Rectal smooth muscle tissue (tissue), 1 donor: ENCODE results near the gene HMG20B.

Experiments used
- H3K27ac ChIP-seq: one replicate; pipeline ENCODE4 v1.7.0; 2013; ENCODE audit warnings: low read depth, low read length, inconsistent platforms
- H3K27me3 ChIP-seq: one replicate; pipeline ENCODE4 v1.7.0; 2013; ENCODE audit warnings: low read length; ENCODE audit not compliant: control insufficient read depth, insufficient read depth
- H3K36me3 ChIP-seq: one replicate; pipeline ENCODE4 v1.7.0; 2013; ENCODE audit warnings: low read length; ENCODE audit not compliant: control insufficient read depth, insufficient read depth
- H3K4me1 ChIP-seq: one replicate; pipeline ENCODE4 v1.7.0; 2013; ENCODE audit warnings: low read length; ENCODE audit not compliant: control insufficient read depth, insufficient read depth
- H3K4me3 ChIP-seq: one replicate; pipeline ENCODE4 v1.7.0; 2013; ENCODE audit warnings: low read length
- H3K9ac ChIP-seq: one replicate; pipeline ENCODE4 v1.7.0; 2013; ENCODE audit warnings: low read length

The HMG20B gene

DNA sequence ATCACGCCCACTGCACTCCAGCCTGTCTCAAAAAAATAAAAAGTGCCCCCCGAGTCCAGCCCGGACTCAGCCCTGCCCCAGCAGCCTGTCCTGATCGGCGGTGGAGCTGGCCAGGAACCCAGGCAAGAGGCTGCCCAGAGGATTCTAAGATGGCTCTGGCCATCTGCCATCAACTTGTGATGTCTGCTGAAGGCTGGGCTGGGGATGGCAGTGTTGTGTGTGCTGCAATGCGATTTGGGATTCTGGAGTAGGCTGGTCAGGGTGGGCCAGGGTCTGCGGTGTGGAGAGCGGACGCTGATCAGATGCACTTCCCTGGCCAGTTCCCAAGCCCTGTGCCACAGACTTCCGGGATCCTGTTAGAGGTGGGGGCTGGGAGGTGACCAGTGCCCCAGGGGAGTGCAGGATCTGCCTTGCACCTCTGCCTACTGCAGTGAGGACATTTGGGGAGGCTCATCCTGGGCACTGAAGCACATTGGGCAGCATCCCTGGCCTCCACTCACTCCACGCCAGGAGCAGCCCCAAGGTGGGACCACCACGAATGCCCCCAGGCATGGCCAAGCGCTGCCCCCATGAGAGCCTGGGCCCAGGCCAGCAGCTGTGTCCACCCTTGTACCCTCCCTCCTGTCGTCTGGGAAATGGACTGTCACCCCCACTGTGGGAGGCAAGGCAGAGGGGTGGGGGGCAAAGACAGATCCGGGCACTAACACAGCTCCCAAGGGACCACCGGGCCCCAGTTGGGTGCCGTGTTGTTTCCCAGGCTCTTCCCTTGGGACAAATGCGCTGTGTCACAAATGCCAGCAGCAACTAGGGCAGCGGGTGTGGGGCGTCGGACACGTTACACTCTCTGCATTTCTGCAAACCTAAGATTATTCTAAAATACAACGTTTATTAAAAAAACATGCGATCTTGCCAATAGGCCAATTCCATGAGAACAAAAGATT, 37.3 kb downstream of the HMG20B start:
- Histone ChIP-seq H3K4me3 (no peak overlapping the region), H3K36me3 (peaks cover 9% of the 10 kb centered on the region), H3K27me3 (no peaks in the 10 kb centered on the region), H3K4me1 (peaks cover 10% of the 10 kb centered on the region), H3K27ac (no peak overlapping the region), H3K9ac (no peak overlapping the region)

DNA sequence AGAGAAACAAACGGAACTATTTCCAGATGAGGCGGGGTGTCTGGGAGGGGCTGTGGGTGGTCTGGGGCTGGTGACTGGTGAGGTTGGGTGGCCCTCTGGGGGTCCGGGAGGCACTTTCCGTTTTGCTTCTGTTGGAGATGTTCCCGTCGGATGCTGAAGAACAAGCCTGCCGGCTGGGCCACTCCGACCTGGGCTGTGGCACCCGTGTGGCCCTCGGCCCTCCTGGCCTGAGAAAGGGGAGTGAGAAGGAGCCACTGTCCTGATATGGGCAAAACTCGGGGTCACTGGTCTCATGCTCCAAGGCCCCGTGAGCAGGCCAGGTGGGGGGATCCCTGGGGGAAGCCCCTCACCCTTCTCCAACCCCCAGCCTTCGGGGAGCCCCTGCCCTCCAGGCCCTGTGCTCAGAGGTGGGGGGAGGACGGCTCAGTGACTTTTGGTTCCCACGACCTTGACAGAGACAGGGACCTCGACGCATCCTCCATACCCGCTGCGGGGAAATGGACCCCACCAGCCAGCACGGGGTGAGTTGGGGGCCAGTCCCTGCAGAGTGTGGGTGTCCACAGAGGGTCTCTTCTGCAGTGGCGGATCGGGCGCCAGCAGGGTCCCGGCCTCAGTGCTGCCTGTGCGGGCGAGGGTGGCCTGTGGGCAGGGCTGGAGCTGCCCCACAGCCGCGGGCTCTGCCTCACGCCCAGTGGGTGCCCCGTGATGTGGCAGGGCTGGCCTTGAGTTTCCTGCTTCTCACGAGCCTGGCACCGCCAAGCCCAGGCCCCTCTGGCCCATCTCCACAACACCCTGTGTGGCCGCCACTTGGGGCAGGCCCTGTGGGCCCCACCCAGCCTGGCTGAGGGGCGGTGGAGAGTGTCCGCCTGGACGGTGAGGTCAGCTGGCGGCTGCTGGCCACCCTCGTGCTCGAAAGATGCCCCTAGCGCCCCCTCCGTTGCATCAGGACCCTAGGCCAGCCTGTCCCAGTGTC, 38.3 kb downstream of the HMG20B start:
- Histone ChIP-seq H3K4me1 (peaks cover 10% of the 10 kb centered on the region), H3K36me3 (peaks cover 9% of the 10 kb centered on the region), H3K27ac (no peak overlapping the region), H3K9ac (no peak overlapping the region), H3K27me3 (no peaks in the 10 kb centered on the region), H3K4me3 (no peak overlapping the region)

DNA sequence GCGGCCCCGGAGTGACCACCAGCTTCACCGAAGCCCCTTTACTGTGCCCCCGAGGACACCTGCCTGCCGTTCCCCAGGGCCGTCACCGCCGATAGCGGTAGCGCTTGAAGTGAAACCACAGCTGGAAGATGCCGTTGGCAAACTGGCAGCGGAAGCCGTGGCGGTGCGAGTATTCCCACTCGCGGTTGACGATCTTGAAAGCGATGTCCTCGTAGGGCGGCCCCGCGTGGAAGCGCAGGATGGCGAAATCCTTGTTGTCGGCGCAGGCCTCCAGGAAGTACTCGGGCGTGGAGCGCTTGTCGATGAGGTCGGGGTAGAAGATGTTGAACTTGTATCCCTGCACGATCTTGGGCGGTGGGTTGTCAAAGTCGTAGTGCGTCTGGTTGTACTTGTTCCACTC, 39.1 kb downstream of the HMG20B start:
- Histone ChIP-seq H3K4me3 (no peak overlapping the region), H3K27me3 (no peaks in the 10 kb centered on the region), H3K36me3 (peaks cover 9% of the 10 kb centered on the region), H3K9ac (no peak overlapping the region), H3K27ac (no peak overlapping the region), H3K4me1 (peaks cover 10% of the 10 kb centered on the region)

DNA sequence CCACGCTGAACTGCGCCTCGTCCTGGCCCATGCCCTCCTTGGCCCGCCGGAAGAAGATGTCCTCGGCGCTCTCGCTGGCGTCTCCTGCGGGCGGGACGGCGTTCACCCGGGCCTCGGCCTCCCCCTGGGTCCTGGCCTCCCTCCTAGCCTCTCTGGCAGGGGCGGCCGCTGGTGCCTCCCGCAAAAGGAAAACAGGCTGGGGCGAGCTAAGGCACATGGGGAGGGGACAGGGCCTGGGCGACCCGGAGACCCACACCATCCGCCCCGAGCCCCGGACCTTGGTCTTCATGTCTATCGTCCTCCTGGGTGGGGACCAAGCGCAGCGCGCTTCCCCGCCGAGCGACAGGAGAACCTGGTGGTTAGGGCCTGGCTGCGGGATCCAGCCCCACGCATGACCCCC, 39.6 kb downstream of the HMG20B start:
- Histone ChIP-seq H3K4me1 (peaks cover 10% of the 10 kb centered on the region), H3K27me3 (no peaks in the 10 kb centered on the region), H3K36me3 (peaks cover 9% of the 10 kb centered on the region), H3K9ac (no peak overlapping the region), H3K4me3 (no peak overlapping the region), H3K27ac (no peak overlapping the region)

DNA sequence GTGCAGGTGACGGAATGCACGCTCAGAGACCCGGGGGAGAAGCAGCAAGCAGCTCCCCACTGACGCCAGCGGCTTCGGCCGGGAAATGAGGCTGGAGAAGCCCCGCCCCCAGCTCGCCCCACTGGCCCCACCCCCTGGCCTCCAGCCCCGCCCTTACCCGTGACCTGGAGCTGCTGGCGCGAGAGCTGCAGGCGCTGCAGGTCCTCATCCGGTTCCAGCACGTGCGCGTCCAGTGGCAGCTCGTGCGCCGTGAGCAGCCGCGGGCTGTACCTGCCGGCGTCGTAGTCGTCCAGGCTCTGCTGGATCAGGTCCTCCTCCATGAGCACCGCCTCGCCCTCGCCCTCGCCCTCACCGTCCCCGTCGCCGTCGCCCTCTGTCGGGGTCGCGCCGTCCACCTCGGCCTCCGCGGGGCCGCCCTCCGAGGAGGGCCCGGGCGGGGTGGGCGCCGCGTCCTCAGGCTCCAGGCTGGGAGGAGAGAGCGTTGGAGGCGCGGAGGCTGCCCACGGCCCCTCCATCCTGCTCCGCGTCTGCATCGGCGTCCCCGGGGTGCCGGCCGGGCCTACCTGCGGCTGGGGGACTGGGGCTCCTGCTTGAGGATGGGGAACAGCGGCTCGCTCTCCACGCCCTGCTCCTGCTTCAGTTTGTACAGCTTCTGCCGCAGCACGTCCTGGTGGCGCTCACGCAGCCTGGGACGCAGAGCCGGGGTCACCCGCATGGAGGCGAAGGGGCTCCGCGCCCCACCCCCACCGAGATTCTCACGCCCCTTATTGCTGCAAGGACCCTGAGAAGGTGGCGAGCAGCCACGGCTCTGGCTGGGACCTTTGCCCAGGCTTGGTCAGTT, 40.4 kb downstream of the HMG20B start:
- Histone ChIP-seq H3K4me1 (peaks cover 10% of the 10 kb centered on the region), H3K36me3 (peaks cover 9% of the 10 kb centered on the region), H3K27ac (no peak overlapping the region), H3K27me3 (no peaks in the 10 kb centered on the region), H3K4me3 (no peak overlapping the region), H3K9ac (no peak overlapping the region)

DNA sequence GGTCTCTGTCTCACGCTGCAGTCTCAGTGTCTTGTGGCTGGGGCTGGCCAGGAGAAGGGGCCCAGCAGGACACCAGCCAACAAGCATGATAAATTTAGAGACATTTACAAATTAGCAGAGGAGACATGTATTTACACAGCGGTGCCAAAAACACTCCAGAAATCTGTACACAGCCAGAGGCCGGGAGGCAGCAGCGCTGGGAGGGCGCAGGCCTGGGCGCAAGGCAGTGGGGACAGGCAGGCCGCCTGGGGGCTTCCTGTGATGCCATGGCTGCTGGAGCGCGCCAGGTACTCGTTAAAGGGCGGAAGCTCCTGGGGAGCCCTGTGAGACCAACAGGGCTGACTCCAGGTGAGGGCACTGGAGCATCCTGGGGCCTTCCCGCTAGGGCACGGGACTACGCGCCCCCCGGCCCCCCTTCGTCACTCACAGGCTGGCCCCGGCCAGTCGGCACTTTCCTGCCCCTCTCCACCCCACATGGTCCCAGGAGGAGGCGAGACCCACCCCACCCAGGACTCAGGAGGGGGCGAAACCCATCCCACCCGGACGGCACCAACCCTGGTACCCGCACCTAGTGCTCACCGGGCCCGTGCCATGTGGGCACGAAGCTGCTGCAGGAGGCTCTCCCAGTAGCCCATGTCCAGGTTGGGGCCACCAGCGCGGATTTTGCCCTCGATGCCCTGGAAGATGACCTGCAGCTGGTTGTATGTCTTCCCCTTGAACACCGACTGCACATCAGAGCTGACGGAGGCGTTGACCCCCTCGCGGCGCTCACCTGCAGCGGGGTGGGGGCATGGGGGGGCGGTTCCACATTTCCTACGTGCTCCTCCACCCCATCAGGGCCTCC, 41.3 kb downstream of the HMG20B start:
- H3K36me3 ChIP-seq = peaks cover 9% of the 10 kb centered on the region
- H3K4me1 ChIP-seq = peaks cover 10% of the 10 kb centered on the region
- no peaks in the 10 kb centered on the region for H3K27me3 ChIP-seq
- no peak overlapping the region for H3K4me3 ChIP-seq
- H3K27ac ChIP-seq = no peak overlapping the region
- H3K9ac ChIP-seq = no peak overlapping the region

DNA sequence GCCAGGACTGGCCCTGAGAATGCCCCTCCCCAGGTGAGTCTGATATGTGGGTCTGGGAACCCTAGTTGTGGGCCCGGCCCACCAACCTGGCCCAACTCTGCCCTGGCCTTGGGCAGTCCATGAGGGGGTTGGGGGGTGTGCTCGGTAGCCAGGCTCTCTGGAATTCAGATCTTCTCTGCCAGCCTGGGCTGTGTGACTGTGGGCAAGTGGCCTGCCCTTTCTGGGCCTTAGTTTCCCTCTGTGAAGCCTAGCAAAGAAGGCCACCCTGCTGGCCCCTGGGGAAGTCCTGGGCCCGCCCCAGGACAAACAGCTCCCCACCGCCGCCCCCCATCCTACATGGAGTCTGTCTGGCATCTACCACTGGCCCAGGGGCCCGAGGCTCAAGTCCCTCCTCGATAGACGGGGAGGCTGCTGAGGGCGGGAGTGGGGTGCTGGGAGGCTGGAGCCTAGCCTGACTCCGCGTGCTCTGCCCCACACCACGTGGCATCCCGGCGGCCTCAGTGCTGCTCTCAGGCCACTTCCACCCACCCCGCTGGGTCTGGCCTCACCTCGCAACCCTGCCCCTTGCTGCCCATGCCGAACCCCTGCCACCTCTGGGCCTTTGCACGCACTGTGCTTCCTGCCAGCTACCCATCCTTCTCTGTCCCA, 42.2 kb downstream of the HMG20B start:
- peaks cover 10% of the 10 kb centered on the region for H3K4me1 ChIP-seq
- no peaks in the 10 kb centered on the region for H3K27me3 ChIP-seq
- peaks cover 13% of the 10 kb centered on the region for H3K36me3 ChIP-seq
- no peak overlapping the region for H3K9ac ChIP-seq
- no peak overlapping the region for H3K4me3 ChIP-seq
- H3K27ac ChIP-seq = no peak overlapping the region

DNA sequence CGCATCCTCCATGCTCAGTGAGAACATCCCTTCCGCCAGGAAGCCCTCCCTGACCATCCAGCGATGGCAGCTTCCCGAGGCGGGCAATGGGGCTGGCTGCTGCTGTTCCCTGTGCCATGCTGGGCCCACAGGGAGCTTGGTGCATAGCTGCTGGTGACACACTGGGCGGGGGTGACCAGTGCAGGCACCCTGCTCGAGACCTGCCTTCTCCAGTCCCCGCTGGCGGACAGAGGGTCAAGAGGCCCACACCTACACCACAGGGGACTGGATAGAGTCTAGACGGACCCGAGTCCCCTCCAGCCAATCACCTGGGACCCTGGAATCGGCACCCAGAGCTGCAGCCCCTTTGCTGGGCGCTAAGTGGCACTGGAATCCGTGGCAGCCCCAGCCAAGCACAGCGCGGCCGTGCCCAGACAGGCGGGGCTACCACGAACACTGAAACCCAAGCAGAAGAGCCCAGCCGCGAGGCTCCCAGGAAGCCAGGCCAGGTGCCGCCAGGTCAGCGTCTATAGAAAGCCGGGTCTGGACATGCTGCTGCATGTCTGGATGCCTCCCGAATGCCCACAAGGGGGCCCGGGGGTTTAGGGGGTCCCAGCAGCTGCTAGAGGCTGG, 42.9 kb downstream of the HMG20B start:
- Histone ChIP-seq H3K36me3 (peaks cover 14% of the 10 kb centered on the region), H3K4me3 (no peak overlapping the region), H3K27me3 (no peaks in the 10 kb centered on the region), H3K4me1 (peaks cover 10% of the 10 kb centered on the region), H3K9ac (no peak overlapping the region), H3K27ac (no peak overlapping the region)

DNA sequence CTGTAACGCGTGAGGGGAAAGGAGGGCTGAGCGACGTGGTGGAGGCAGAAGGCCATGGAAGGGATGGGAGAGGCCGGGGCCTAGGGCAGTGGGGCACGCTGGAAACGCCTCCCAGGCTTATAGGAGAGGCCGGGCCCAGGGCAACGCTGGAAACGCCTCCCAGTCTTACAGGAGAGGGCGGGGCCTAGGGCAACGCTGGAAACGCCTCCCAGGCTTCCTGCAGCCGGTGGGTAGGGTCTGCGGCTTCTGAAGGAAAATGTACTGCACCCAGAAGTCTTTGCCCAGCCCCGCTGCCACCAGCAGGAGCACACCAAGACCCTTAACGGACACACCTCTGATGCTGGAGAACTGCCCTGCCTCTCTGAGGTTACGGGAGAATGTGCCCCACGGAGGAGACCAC, 44.7 kb downstream of the HMG20B start:
- peaks cover 9% of the 10 kb centered on the region for H3K36me3 ChIP-seq
- H3K4me3 ChIP-seq = no peak overlapping the region
- no peaks in the 10 kb centered on the region for H3K27me3 ChIP-seq
- no peak overlapping the region for H3K9ac ChIP-seq
- peaks cover 10% of the 10 kb centered on the region for H3K4me1 ChIP-seq
- H3K27ac ChIP-seq = no peak overlapping the region

DNA sequence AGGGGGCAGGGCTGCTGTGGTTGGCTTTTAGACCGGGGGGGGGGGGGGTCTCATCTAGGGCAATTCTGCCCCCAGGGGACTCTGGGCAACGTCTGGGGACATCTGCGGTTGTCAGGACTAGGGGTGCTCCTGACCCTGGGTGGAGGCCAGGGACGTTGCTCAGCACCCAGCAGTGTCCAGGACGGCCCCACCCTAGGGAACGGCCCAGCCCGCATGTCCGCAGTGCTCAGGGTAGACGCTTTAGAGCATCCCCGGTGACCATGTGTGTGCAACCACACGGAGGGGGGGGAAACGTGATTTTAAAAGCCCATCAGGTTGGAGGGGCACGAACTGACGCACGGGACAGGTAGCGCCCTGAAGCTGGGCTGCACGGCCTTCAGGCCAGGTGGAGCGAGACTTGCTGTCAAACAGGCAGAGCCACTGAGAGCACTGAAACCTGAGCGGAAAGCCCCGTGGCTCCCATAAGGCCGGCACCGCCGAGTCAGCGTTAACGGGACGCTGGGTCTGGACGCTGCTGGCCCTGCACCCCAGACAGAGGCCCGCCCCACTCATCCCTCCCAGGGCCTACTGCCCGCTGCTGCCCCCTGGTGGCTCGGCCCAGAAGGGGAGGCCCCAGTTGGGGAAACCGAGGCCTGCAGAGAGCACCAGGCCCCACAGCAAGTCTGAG, 45.5 kb downstream of the HMG20B start:
- H3K36me3 ChIP-seq = peaks cover 9% of the 10 kb centered on the region
- no peaks in the 10 kb centered on the region for H3K27me3 ChIP-seq
- H3K9ac ChIP-seq = no peak overlapping the region
- peak overlapping the region; percentile 46 for H3K4me3 ChIP-seq
- peaks cover 8% of the 10 kb centered on the region for H3K4me1 ChIP-seq
- H3K27ac ChIP-seq = no peak overlapping the region
